NB4 (cell line): ENCODE measurements around the gene GABRB1.

Source experiments
- DNase-seq: peaks from one replicate; pipeline ENCODE4 v3.0.0; 2010; ENCODE audit warnings: low read depth
- H3K4me3 ChIP-seq: one replicate; pipeline ENCODE4 v1.5.1; 2011; ENCODE audit warnings: mild to moderate bottlenecking, low read depth, low read length, moderate library complexity
- CTCF ChIP-seq: IDR thresholded peaks from one replicate; pipeline ENCODE4 v1.5.1; 2012; ENCODE audit warnings: low read depth, low read length
- MAX ChIP-seq: IDR thresholded peaks from 2 replicates; pipeline ENCODE4 v1.6.1; 2011; ENCODE audit warnings: low read depth, low read length
- MYC ChIP-seq: IDR thresholded peaks from 2 replicates; pipeline ENCODE4 v1.6.1; 2011; ENCODE audit warnings: low read depth, low read length
- POLR2A ChIP-seq: IDR thresholded peaks from 2 replicates; pipeline ENCODE4 v1.6.1; 2011; ENCODE audit warnings: mild to moderate bottlenecking; ENCODE audit not compliant: insufficient read length; ENCODE audit errors: extremely low read depth

Gene GABRB1

GRCh38 chr4:47118192-47118929, 87.0 kb downstream of the GABRB1 start:
- DNase-seq, result no peak
- no peak overlapping the region for H3K4me3 ChIP-seq
- no peak for TF ChIP-seq POLR2A
- TF ChIP-seq MYC, result no peak
- no peak for TF ChIP-seq CTCF
- TF ChIP-seq MAX, result no peak

- no peak for TF ChIP-seq MAX
- no peak for TF ChIP-seq MYC
- no peak for TF ChIP-seq CTCF
- TF ChIP-seq POLR2A, result no peak
- H3K4me3 ChIP-seq, result no peak overlapping the region
- no peak for DNase-seq
These were observed 89.4 kb downstream of the GABRB1 start for GRCh38 chr4:47120783-47121182.

- DNase-seq, result peak; percentile 84
- TF ChIP-seq MYC (0 out of 2 replicates have a peak, but pooled peaks have one; percentile 21), MAX (peak; percentile 41; the same call in 1 of the 2 replicates), POLR2A (no peak), CTCF (peak; percentile 97)
- no peak overlapping the region for H3K4me3 ChIP-seq
These were observed 91.4 kb downstream of the GABRB1 start for GRCh38 chr4:47122592-47123291.

- DNase-seq, result no peak
- TF ChIP-seq POLR2A, result no peak
- TF ChIP-seq MYC, result no peak
- no peak for TF ChIP-seq CTCF
- TF ChIP-seq MAX, result no peak
- H3K4me3 ChIP-seq, result no peak overlapping the region
These were observed 97.6 kb downstream of the GABRB1 start for GRCh38 chr4:47128991-47129390.

GRCh38 chr4:47135210-47135609, 103.8 kb downstream of the GABRB1 start:
- no peak for DNase-seq
- no peak for TF ChIP-seq MAX
- TF ChIP-seq MYC, result no peak
- no peak for TF ChIP-seq CTCF
- TF ChIP-seq POLR2A, result no peak
- H3K4me3 ChIP-seq, result no peak overlapping the region
